GM23338 (cell line): ENCODE results near the gene PLD5.

ENCODE experiments used
- EZH2phosphoT487 ChIP-seq: fragments of 200-600 bp; sonication (generic); IDR thresholded peaks from one replicate; pipeline ENCODE4 v1.8.1; 2018; ENCODE audit warnings: antibody characterized with exemption; ENCODE audit not compliant: unreplicated experiment
- POLR2AphosphoS5 ChIP-seq: IDR thresholded peaks from 2 replicates; pipeline ENCODE4 v1.6.1; 2016; ENCODE audit warnings: antibody characterized with exemption, low read depth
- TF ChIP-seq, protein P1 (sequence below), 2 experiments: fragments of 200-600 bp in 1 of 2; sonication (generic) in 1 of 2; conservative IDR thresholded peaks; 2 replicates each; pipeline versions ENCODE4 v1.5.1 to v1.6.1; 2016 to 2017; ENCODE audit warnings: antibody characterized with exemption in 2 of 2, low read depth in 2 of 2, mild to moderate bottlenecking in 2 of 2, moderate library complexity in 1 of 2

DNA sequence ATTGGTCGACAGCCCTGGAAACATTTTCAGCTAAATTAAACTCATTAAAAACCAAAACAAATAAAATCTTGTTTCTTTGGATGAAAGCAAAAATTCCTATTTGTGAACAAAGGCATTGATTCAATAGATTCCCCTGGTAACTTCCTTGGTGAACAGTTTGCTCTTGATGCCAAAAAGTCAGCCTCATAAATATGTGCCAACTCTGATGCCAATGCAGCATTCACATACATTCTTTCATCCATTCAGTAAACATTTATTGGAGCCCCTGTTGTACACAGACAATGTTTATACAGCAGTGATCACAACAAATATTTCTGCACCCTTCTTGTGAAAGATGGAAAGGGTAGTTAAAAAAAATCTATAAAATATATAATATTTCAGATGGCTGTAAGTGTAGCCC, 107.8 kb downstream of the PLD5 start:
- TF ChIP-seq, protein P1, sequence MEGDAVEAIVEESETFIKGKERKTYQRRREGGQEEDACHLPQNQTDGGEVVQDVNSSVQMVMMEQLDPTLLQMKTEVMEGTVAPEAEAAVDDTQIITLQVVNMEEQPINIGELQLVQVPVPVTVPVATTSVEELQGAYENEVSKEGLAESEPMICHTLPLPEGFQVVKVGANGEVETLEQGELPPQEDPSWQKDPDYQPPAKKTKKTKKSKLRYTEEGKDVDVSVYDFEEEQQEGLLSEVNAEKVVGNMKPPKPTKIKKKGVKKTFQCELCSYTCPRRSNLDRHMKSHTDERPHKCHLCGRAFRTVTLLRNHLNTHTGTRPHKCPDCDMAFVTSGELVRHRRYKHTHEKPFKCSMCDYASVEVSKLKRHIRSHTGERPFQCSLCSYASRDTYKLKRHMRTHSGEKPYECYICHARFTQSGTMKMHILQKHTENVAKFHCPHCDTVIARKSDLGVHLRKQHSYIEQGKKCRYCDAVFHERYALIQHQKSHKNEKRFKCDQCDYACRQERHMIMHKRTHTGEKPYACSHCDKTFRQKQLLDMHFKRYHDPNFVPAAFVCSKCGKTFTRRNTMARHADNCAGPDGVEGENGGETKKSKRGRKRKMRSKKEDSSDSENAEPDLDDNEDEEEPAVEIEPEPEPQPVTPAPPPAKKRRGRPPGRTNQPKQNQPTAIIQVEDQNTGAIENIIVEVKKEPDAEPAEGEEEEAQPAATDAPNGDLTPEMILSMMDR (conservative IDR thresholded peaks at IDR 0.05; ENCODE audit: low read depth in 2 of 2) = no peak
- TF ChIP-seq POLR2AphosphoS5 = no peak
- no peak for TF ChIP-seq EZH2phosphoT487
